ENCODE measurements around the gene ZNF385B. TPM values are rescaled to one million over a fixed set of nuclear protein-coding genes. Genes with fewer than 3 reads are reported as not detected.
"Not testable (repeated sequence)": the region's sequence is repeated elsewhere in the genome, so short reads cannot be mapped to it uniquely, and the experiment has no call there.

ZNF385B gene
- total and polyA plus RNA-seq, 7 donors, result 0.35 to 5.6 (median 3.0) TPM; not detected in 1

- no peaks in the 10 kb centered on the region for H3K4me1 ChIP-seq
- TF ChIP-seq EP300 (IDR thresholded peaks at IDR 0.05), result no peak
- TF ChIP-seq CTCF (IDR thresholded peaks at IDR 0.05), result no peak
- no peak for TF ChIP-seq POLR2AphosphoS5 (IDR thresholded peaks at IDR 0.05)
- no peak for TF ChIP-seq POLR2A (IDR thresholded peaks at IDR 0.05)
- H3K36me3 ChIP-seq, result no peaks in the 10 kb centered on the region
- no peak overlapping the region for H3K4me3 ChIP-seq
- no peaks in the 10 kb centered on the region for H3K9me3 ChIP-seq
- no peaks in the 10 kb centered on the region for H3K27me3 ChIP-seq
- no peak overlapping the region for H3K27ac ChIP-seq
- intact Hi-C loops (cut with DNase I), result no loop called here
- DNase-seq, result no peak
These were observed 400.0 kb downstream of the ZNF385B start for GRCh38 chr2:179461420-179461819.

- DNase-seq, result no peak
- Histone ChIP-seq H3K36me3 (no peaks in the 10 kb centered on the region), H3K27ac (peak overlapping the region in 1 of 4 donors; percentile 7), H3K9me3 (no peaks in the 10 kb centered on the region), H3K4me3 (no peak overlapping the region), H3K4me1 (no peaks in the 10 kb centered on the region), H3K27me3 (no peaks in the 10 kb centered on the region)
- intact Hi-C loops (cut with DNase I), result no loop called here
- WGBS, 2 donors, result 61 to 70% methylated on average over 4 of the region's 4 CpGs
- no peak for TF ChIP-seq CTCF (IDR thresholded peaks at IDR 0.05)
- no peak for TF ChIP-seq POLR2AphosphoS5 (IDR thresholded peaks at IDR 0.05)
These were observed 401.1 kb downstream of the ZNF385B start for GRCh38 chr2:179460181-179460929.

GRCh38 chr2:179458113-179458512 is 403.3 kb downstream of the ZNF385B start:
- H3K9me3 ChIP-seq; H3K4me1 ChIP-seq; intact Hi-C loops (cut with DNase I); H3K36me3 ChIP-seq; DNase-seq; H3K27ac ChIP-seq; H3K27me3 ChIP-seq; H3K4me3 ChIP-seq: not testable (repeated sequence)
- WGBS, 2 donors, result 90% methylated on average over 5 of the region's 5 CpGs

- DNase-seq, result no peak
- Histone ChIP-seq H3K36me3 (no peaks in the 10 kb centered on the region), H3K4me3 (no peak overlapping the region), H3K27ac (no peak overlapping the region), H3K9me3 (no peaks in the 10 kb centered on the region), H3K27me3 (no peaks in the 10 kb centered on the region), H3K4me1 (no peaks in the 10 kb centered on the region)
- TF ChIP-seq POLR2A (IDR thresholded peaks at IDR 0.05), result no peak
- no peak for TF ChIP-seq CTCF (IDR thresholded peaks at IDR 0.05)
- no peak for TF ChIP-seq POLR2AphosphoS5 (IDR thresholded peaks at IDR 0.05)
- TF ChIP-seq EP300 (IDR thresholded peaks at IDR 0.05), result no peak
- intact Hi-C loops (cut with DNase I), result no loop called here
- WGBS, 2 donors, result 87 to 92% methylated on average over 4 of the region's 4 CpGs
These were observed 405.6 kb downstream of the ZNF385B start for GRCh38 chr2:179455824-179456223.

GRCh38 chr2:179455172-179455524 is 406.3 kb downstream of the ZNF385B start:
- 81 to 95% methylated on average over 4 of the region's 4 CpGs for WGBS, 2 donors

More at GRCh38 chr2:179455172-179455524, 406.3 kb downstream of the ZNF385B start:
- Histone ChIP-seq H3K4me1 (no peaks in the 10 kb centered on the region), H3K27ac (no peak overlapping the region), H3K36me3 (no peaks in the 10 kb centered on the region), H3K27me3 (no peaks in the 10 kb centered on the region), H3K4me3 (no peak overlapping the region), H3K9me3 (no peaks in the 10 kb centered on the region)
- no peak for DNase-seq
- intact Hi-C loops (cut with DNase I), result no loop called here
- TF ChIP-seq POLR2AphosphoS5 (IDR thresholded peaks at IDR 0.05) (no peak), POLR2A (IDR thresholded peaks at IDR 0.05) (no peak), CTCF (IDR thresholded peaks at IDR 0.05) (no peak), EP300 (IDR thresholded peaks at IDR 0.05) (no peak)
